Measurements from ENCODE around the gene KATNB1.

GRCh38 chr16:57724531-57724930 lies 11.0 kb upstream of the KATNB1 start:
- TF ChIP-seq CTCF (IDR thresholded peaks at IDR 0.05; ENCODE audit: poor library complexity, severe bottlenecking) (no peak), RAD21 (conservative IDR thresholded peaks at IDR 0.05) (no peak), EP300 (conservative IDR thresholded peaks at IDR 0.05; ENCODE audit: poor library complexity, severe bottlenecking) (no peak), EZH2 (IDR thresholded peaks at IDR 0.05; ENCODE audit: borderline replicate concordance, insufficient read depth, low read length, poor library complexity, severe bottlenecking) (no peak), REST (IDR thresholded peaks at IDR 0.05; ENCODE audit: borderline replicate concordance) (no peak), MXI1 (conservative IDR thresholded peaks at IDR 0.05; ENCODE audit: poor library complexity, severe bottlenecking) (no peak)

All from neural cell (in vitro differentiated cells).